ENCODE measurements around the gene PYGO2.

PYGO2 gene

GRCh38 chr1:155004352-155005075 is 42.9 kb upstream of the PYGO2 start:
- Histone ChIP-seq H3K9me3 (ENCODE audit: insufficient read depth, low read depth, low read length) (no peaks in the 10 kb centered on the region), H3K4me3 (ENCODE audit: low read length) (peak overlapping the region; percentile 96), H3K36me3 (ENCODE audit: insufficient read depth, low read depth, low read length) (no peaks in the 10 kb centered on the region), H3K27ac (ENCODE audit: low read length) (peak overlapping the region; percentile 93), H3K9ac (ENCODE audit: low read depth, low read length) (peak overlapping the region; percentile 92; the same call in 1 of the 2 replicates), H3K4me1 (ENCODE audit: insufficient read depth, low read length) (peaks cover 24% of the 10 kb centered on the region; the same call in 1 of the 2 replicates), H3K27me3 (ENCODE audit: insufficient read depth, low read length) (no peaks in the 10 kb centered on the region)

GRCh38 chr1:155003766-155004351 is 42.3 kb upstream of the PYGO2 start:
- H3K9me3 ChIP-seq (ENCODE audit: insufficient read depth, low read depth, low read length): no peaks in the 10 kb centered on the region
- H3K36me3 ChIP-seq (ENCODE audit: insufficient read depth, low read depth, low read length): no peaks in the 10 kb centered on the region
- peak overlapping the region; percentile 93 for H3K27ac ChIP-seq (ENCODE audit: low read length)
- no peaks in the 10 kb centered on the region for H3K27me3 ChIP-seq (ENCODE audit: insufficient read depth, low read length)
- peaks cover 24% of the 10 kb centered on the region; the same call in 1 of the 2 replicates for H3K4me1 ChIP-seq (ENCODE audit: insufficient read depth, low read length)
- peak overlapping the region; percentile 96 for H3K4me3 ChIP-seq (ENCODE audit: low read length)
- H3K9ac ChIP-seq (ENCODE audit: low read depth, low read length): peak overlapping the region; percentile 92; the same call in 1 of the 2 replicates

GRCh38 chr1:155003227-155003765 is 41.7 kb upstream of the PYGO2 start:
- H3K27ac ChIP-seq (ENCODE audit: low read length): peak overlapping the region; percentile 93
- peak overlapping the region; percentile 96 for H3K4me3 ChIP-seq (ENCODE audit: low read length)
- peaks cover 21% of the 10 kb centered on the region; the same call in 1 of the 2 replicates for H3K4me1 ChIP-seq (ENCODE audit: insufficient read depth, low read length)
- peak overlapping the region; percentile 92 for H3K9ac ChIP-seq (ENCODE audit: low read depth, low read length)
- no peaks in the 10 kb centered on the region for H3K9me3 ChIP-seq (ENCODE audit: insufficient read depth, low read depth, low read length)
- H3K36me3 ChIP-seq (ENCODE audit: insufficient read depth, low read depth, low read length): no peaks in the 10 kb centered on the region
- H3K27me3 ChIP-seq (ENCODE audit: insufficient read depth, low read length): no peaks in the 10 kb centered on the region

- H3K4me3 ChIP-seq (ENCODE audit: low read length): peak within 1 kb of the TSS; percentile 96
- no peaks in the 10 kb centered on the region for H3K36me3 ChIP-seq (ENCODE audit: insufficient read depth, low read depth, low read length)
- H3K9ac ChIP-seq (ENCODE audit: low read depth, low read length): peak within 1 kb of the TSS; percentile 92
- H3K4me1 ChIP-seq (ENCODE audit: insufficient read depth, low read length): peaks cover 17% of the 10 kb centered on the region; the same call in 1 of the 2 replicates
- no peaks in the 10 kb centered on the region for H3K9me3 ChIP-seq (ENCODE audit: insufficient read depth, low read depth, low read length)
- no peaks in the 10 kb centered on the region for H3K27me3 ChIP-seq (ENCODE audit: insufficient read depth, low read length)
- peak within 1 kb of the TSS; percentile 93 for H3K27ac ChIP-seq (ENCODE audit: low read length)
Observed at GRCh38 chr1:155002464-155003226, 41.1 kb upstream of the PYGO2 start, which contains the start of gene ZBTB7B. ZBTB7B (plus strand) TSS chr1:155002802; CDS start chr1:155014661, 11,859 bp downstream.

GRCh38 chr1:155001675-155002463 is 40.3 kb upstream of the PYGO2 start:
- H3K9me3 ChIP-seq (ENCODE audit: insufficient read depth, low read depth, low read length): no peaks in the 10 kb centered on the region
- peak overlapping the region; percentile 11 for H3K27ac ChIP-seq (ENCODE audit: low read length)

GRCh38 chr1:155001425-155001674 is 39.8 kb upstream of the PYGO2 start:
- H3K27ac ChIP-seq (ENCODE audit: low read length): peak overlapping the region; percentile 11
- no peaks in the 10 kb centered on the region for H3K36me3 ChIP-seq (ENCODE audit: insufficient read depth, low read depth, low read length)
- peak overlapping the region; percentile 79; the same call in 1 of the 2 replicates for H3K9ac ChIP-seq (ENCODE audit: low read depth, low read length)
- peaks cover 15% of the 10 kb centered on the region; the same call in 1 of the 2 replicates for H3K4me1 ChIP-seq (ENCODE audit: insufficient read depth, low read length)
- no peaks in the 10 kb centered on the region for H3K27me3 ChIP-seq (ENCODE audit: insufficient read depth, low read length)
- H3K4me3 ChIP-seq (ENCODE audit: low read length): peak overlapping the region; percentile 91
- H3K9me3 ChIP-seq (ENCODE audit: insufficient read depth, low read depth, low read length): no peaks in the 10 kb centered on the region

More at GRCh38 chr1:155001675-155002463, 40.3 kb upstream of the PYGO2 start:
- Histone ChIP-seq H3K27me3 (ENCODE audit: insufficient read depth, low read length) (no peaks in the 10 kb centered on the region), H3K4me1 (ENCODE audit: insufficient read depth, low read length) (peaks cover 15% of the 10 kb centered on the region; the same call in 1 of the 2 replicates), H3K36me3 (ENCODE audit: insufficient read depth, low read depth, low read length) (no peaks in the 10 kb centered on the region), H3K9ac (ENCODE audit: low read depth, low read length) (peak overlapping the region; percentile 79; the same call in 1 of the 2 replicates), H3K4me3 (ENCODE audit: low read length) (peak overlapping the region; percentile 91)

GRCh38 chr1:155000726-155001424 is 39.3 kb upstream of the PYGO2 start:
- Histone ChIP-seq H3K9me3 (ENCODE audit: insufficient read depth, low read depth, low read length) (no peaks in the 10 kb centered on the region), H3K27ac (ENCODE audit: low read length) (peak overlapping the region; percentile 83), H3K9ac (ENCODE audit: low read depth, low read length) (peak overlapping the region; percentile 79), H3K4me1 (ENCODE audit: insufficient read depth, low read length) (peaks cover 15% of the 10 kb centered on the region; the same call in 1 of the 2 replicates), H3K36me3 (ENCODE audit: insufficient read depth, low read depth, low read length) (no peaks in the 10 kb centered on the region), H3K27me3 (ENCODE audit: insufficient read depth, low read length) (no peaks in the 10 kb centered on the region), H3K4me3 (ENCODE audit: low read length) (peak overlapping the region; percentile 91)

- Histone ChIP-seq H3K27me3 (ENCODE audit: insufficient read depth, low read length) (no peaks in the 10 kb centered on the region), H3K9me3 (ENCODE audit: insufficient read depth, low read depth, low read length) (no peaks in the 10 kb centered on the region), H3K27ac (ENCODE audit: low read length) (peak overlapping the region; percentile 4), H3K36me3 (ENCODE audit: insufficient read depth, low read depth, low read length) (no peaks in the 10 kb centered on the region), H3K4me1 (ENCODE audit: insufficient read depth, low read length) (peaks cover 14% of the 10 kb centered on the region; the same call in 1 of the 2 replicates), H3K9ac (ENCODE audit: low read depth, low read length) (peak overlapping the region; percentile 79; the same call in 1 of the 2 replicates), H3K4me3 (ENCODE audit: low read length) (peak overlapping the region; percentile 91)
Observed at GRCh38 chr1:155000411-155000725, 38.8 kb upstream of the PYGO2 start.

GRCh38 chr1:154999571-155000410 is 38.2 kb upstream of the PYGO2 start:
- Histone ChIP-seq H3K27ac (ENCODE audit: low read length) (peak overlapping the region; percentile 4), H3K9me3 (ENCODE audit: insufficient read depth, low read depth, low read length) (no peaks in the 10 kb centered on the region), H3K36me3 (ENCODE audit: insufficient read depth, low read depth, low read length) (no peaks in the 10 kb centered on the region), H3K4me3 (ENCODE audit: low read length) (peak overlapping the region; percentile 61), H3K27me3 (ENCODE audit: insufficient read depth, low read length) (no peaks in the 10 kb centered on the region), H3K9ac (ENCODE audit: low read depth, low read length) (peak overlapping the region; percentile 67; the same call in 1 of the 2 replicates), H3K4me1 (ENCODE audit: insufficient read depth, low read length) (peaks cover 10% of the 10 kb centered on the region; the same call in 1 of the 2 replicates)

All from iPS-20b (cell line).